Activated T-helper 9 cell treated with anti-CD3 and anti-CD28 coated beads, Interleukin-2, amount 50 U/mL, for 16 hours (primary cell): ENCODE data around the gene CEP192.
"Not testable (repeated sequence)": the region's sequence is repeated elsewhere in the genome, so short reads cannot be mapped to it uniquely, and the experiment has no call there.

Experiments
- DNase-seq: peaks from one replicate; pipeline ENCODE4 v3.0.0-alpha.2; 2020; ENCODE audit warnings: low read depth

The CEP192 gene

GRCh38 chr18:12990967-12991820 is at the start of gene CEP192:
CEP192 (plus strand) TSS chr18:12991362; CDS start chr18:12999425, 8,063 bp downstream.
- peak; percentile 95 for DNase-seq

GRCh38 chr18:12943215-12943614 is 47.9 kb upstream of the CEP192 start:
- no peak for DNase-seq

GRCh38 chr18:12944709-12945108 is 46.5 kb upstream of the CEP192 start:
- DNase-seq: no peak

GRCh38 chr18:12946549-12947284 is 44.4 kb upstream of the CEP192 start:
- no peak for DNase-seq

GRCh38 chr18:12947285-12948049 is 43.7 kb upstream of the CEP192 start, which contains the start of gene SEH1L:
SEH1L (plus strand) TSS chr18:12948011; CDS start chr18:12948122, 111 bp downstream.
- peak; percentile 99 for DNase-seq

- peak; percentile 98 for DNase-seq
These were observed 42.9 kb upstream of the CEP192 start for GRCh38 chr18:12948050-12948804.

- no peak for DNase-seq
These were observed 32.7 kb upstream of the CEP192 start for GRCh38 chr18:12958478-12958877.

GRCh38 chr18:12960395-12960794 is 30.8 kb upstream of the CEP192 start:
- no peak for DNase-seq

GRCh38 chr18:12960853-12961397 is 30.2 kb upstream of the CEP192 start:
- no peak for DNase-seq

- DNase-seq: no peak
These were observed 28.1 kb upstream of the CEP192 start for GRCh38 chr18:12963069-12963468.

- no peak for DNase-seq
These were observed 23.0 kb upstream of the CEP192 start for GRCh38 chr18:12968115-12968514.

GRCh38 chr18:12968619-12969018 is 22.5 kb upstream of the CEP192 start:
- no peak for DNase-seq

- no peak for DNase-seq
These were observed 17.5 kb upstream of the CEP192 start for GRCh38 chr18:12973562-12974213.

GRCh38 chr18:12975488-12975887 is 15.7 kb upstream of the CEP192 start:
- no peak for DNase-seq

GRCh38 chr18:12976305-12976704 is 14.9 kb upstream of the CEP192 start:
- no peak for DNase-seq

GRCh38 chr18:12980065-12980464 is 11.1 kb upstream of the CEP192 start:
- not testable (repeated sequence) for DNase-seq

GRCh38 chr18:12989397-12990122 is 1.6 kb upstream of the CEP192 start:
- no peak for DNase-seq

- DNase-seq: peak; percentile 15
These were observed 1.1 kb upstream of the CEP192 start for GRCh38 chr18:12990123-12990475.

GRCh38 chr18:12990641-12990966 is 558 bp upstream of the CEP192 start:
- DNase-seq: no peak

GRCh38 chr18:12991821-12992179 is 638 bp downstream of the CEP192 start:
- DNase-seq: no peak
